ENCODE results near the gene ARID4B.
A peak's percentile ranks its signal among the peaks of the same experiment; 100 is the strongest.

The ARID4B gene

GRCh38 chr1:235327559-235328270 lies at the start of gene ARID4B:
Gene ARID4B, minus strand, starts transcription at chr1:235328179. Its CDS starts 1,260 bp downstream, at chr1:235326919.
- Mint-ChIP-seq H3K4me1 (peaks cover 23% of the 10 kb centered on the region), H3K27me3 (ENCODE audit: low read depth, poor library complexity) (no peaks in the 10 kb centered on the region), H3K27ac (peak within 1 kb of the TSS; percentile 96), H3K9me3 (no peaks in the 10 kb centered on the region), H3K4me3 (peak within 1 kb of the TSS; percentile 98), H3K36me3 (ENCODE audit: low read depth) (peaks cover 16% of the 10 kb centered on the region)
- DNase-seq = peak; percentile 79
- TF ChIP-seq CTCF (IDR thresholded peaks at IDR 0.05) = no peak

GRCh38 chr1:235375919-235376605 lies 48.1 kb upstream of the ARID4B start:
- H3K27me3 Mint-ChIP-seq (ENCODE audit: low read depth, poor library complexity) = no peaks in the 10 kb centered on the region
- DNase-seq = no peak
- H3K36me3 Mint-ChIP-seq (ENCODE audit: low read depth) = peaks cover 57% of the 10 kb centered on the region
- H3K27ac Mint-ChIP-seq = peak overlapping the region; percentile 64
- no peak overlapping the region for H3K4me3 Mint-ChIP-seq
- H3K9me3 Mint-ChIP-seq = peaks cover 12% of the 10 kb centered on the region
- no peaks in the 10 kb centered on the region for H3K4me1 Mint-ChIP-seq
- no peak for TF ChIP-seq CTCF (IDR thresholded peaks at IDR 0.05)

- no peaks in the 10 kb centered on the region for H3K27me3 Mint-ChIP-seq (ENCODE audit: low read depth, poor library complexity)
- no peak overlapping the region for H3K27ac Mint-ChIP-seq
- H3K4me3 Mint-ChIP-seq = peak overlapping the region; percentile 64
Measured at GRCh38 chr1:235369802-235370201, 41.8 kb upstream of the ARID4B start.

GRCh38 chr1:235368428-235368827 lies 40.4 kb upstream of the ARID4B start:
- TF ChIP-seq CTCF (IDR thresholded peaks at IDR 0.05) = no peak
- no peaks in the 10 kb centered on the region for H3K27me3 Mint-ChIP-seq (ENCODE audit: low read depth, poor library complexity)
- H3K4me3 Mint-ChIP-seq = peak overlapping the region; percentile 94
- no peak overlapping the region for H3K27ac Mint-ChIP-seq
- no peak for DNase-seq
- H3K9me3 Mint-ChIP-seq = peaks cover 3% of the 10 kb centered on the region
- peaks cover 33% of the 10 kb centered on the region for H3K36me3 Mint-ChIP-seq (ENCODE audit: low read depth)
- H3K4me1 Mint-ChIP-seq = peaks cover 38% of the 10 kb centered on the region

More at GRCh38 chr1:235369802-235370201, 41.8 kb upstream of the ARID4B start:
- DNase-seq = no peak
- Mint-ChIP-seq H3K36me3 (ENCODE audit: low read depth) (peaks cover 39% of the 10 kb centered on the region), H3K9me3 (peaks cover 3% of the 10 kb centered on the region), H3K4me1 (peaks cover 38% of the 10 kb centered on the region)
- no peak for TF ChIP-seq CTCF (IDR thresholded peaks at IDR 0.05)

GRCh38 chr1:235367000-235367908 lies 39.3 kb upstream of the ARID4B start, which contains the start of gene TBCE:
Gene TBCE, plus strand, starts transcription at chr1:235367427. Its CDS starts 12,623 bp downstream, at chr1:235380050.
- H3K9me3 Mint-ChIP-seq = peaks cover under 1% of the 10 kb centered on the region
- DNase-seq = peak; percentile 95
- peaks cover 38% of the 10 kb centered on the region for H3K4me1 Mint-ChIP-seq
- TF ChIP-seq CTCF (IDR thresholded peaks at IDR 0.05) = no peak
- H3K27me3 Mint-ChIP-seq (ENCODE audit: low read depth, poor library complexity) = no peaks in the 10 kb centered on the region
- H3K27ac Mint-ChIP-seq = peak within 1 kb of the TSS; percentile 91
- H3K36me3 Mint-ChIP-seq (ENCODE audit: low read depth) = peaks cover 23% of the 10 kb centered on the region
- peak within 1 kb of the TSS; percentile 94 for H3K4me3 Mint-ChIP-seq

Measured in nephron progenitor cell (in vitro differentiated cells).